ENCODE data around the gene ATOX1. TPM values are rescaled to one million over a fixed set of nuclear protein-coding genes. Genes with fewer than 3 reads are reported as not detected.

The ATOX1 gene, protein sequence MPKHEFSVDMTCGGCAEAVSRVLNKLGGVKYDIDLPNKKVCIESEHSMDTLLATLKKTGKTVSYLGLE
- 143 TPM for polyA plus RNA-seq (2013, experiment 1 of 2)
- 143 TPM for polyA plus RNA-seq (2013, experiment 2 of 2)

DNA sequence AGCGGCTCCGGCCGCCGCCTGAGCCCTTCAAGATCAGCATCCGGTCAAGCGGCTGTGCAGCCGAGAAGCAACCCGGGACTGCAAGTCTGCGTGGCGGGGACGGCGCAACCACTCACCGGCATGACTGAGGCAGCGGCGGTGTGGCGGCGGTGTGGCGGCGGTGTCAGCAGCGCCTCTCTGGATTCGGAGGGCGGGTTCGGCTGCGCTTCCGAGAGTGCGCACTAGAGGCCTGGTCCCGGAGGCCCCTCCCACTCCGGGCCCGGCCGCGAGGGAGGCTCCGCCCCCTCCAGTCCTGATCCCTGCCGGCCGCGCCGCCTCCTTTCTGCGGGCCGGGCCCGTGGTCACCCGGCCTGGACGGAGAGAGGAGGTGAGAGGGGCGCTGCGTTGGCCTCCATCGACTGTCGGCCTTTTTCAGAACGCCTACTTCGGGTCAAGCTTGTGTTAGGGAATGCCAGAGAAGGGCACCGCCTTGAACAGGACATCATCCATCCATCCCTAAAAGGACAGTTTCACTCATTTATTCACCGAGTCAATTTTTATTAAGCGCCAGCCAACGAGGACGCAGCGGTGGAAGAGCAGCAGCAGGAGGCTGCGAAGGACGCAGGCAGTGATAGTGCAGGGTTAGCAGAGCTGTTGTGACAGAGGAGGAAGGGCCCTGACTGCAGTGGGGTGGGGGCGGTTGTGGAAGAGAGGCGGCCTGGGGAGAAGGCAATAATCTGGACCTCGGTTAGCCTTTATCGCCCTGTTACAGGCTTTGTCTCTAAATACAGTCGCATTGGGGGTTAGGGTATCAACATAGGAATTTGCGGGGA is at the start of gene ATOX1:
Gene ATOX1, minus strand, starts transcription at position 202 of the 812 bp plus-strand sequence. Its CDS starts 80 bp downstream, at position 122.
- peak within 1 kb of the TSS; percentile 49 for H3K27ac ChIP-seq (ENCODE audit: low read depth, low read length)
- H3K36me3 ChIP-seq (ENCODE audit: control insufficient read depth, insufficient read depth, low read length): no peaks in the 10 kb centered on the region
- no CpG with 5 or more reads among the region's 61 CpGs for WGBS (ENCODE audit: extremely low coverage, insufficient coverage, low lambda C conversion rate)
- H3K4me2 ChIP-seq (ENCODE audit: low read length): peak within 1 kb of the TSS; percentile 87
- H3K56ac ChIP-seq (ENCODE audit: low read length): peak within 1 kb of the TSS; percentile 94
- no peak within 1 kb of the TSS for H2BK15ac ChIP-seq (replicated peaks; ENCODE audit: low read depth)
- peak; percentile 95 for DNase-seq
- peaks cover 1% of the 10 kb centered on the region for H3K79me2 ChIP-seq (ENCODE audit: control insufficient read depth, insufficient read depth, low read length)
- peak within 1 kb of the TSS; percentile 95 for H3K9ac ChIP-seq (ENCODE audit: low read length)
- no peak within 1 kb of the TSS for H4K5ac ChIP-seq (ENCODE audit: low read length)
- peak within 1 kb of the TSS; percentile 20 for H3K18ac ChIP-seq (ENCODE audit: low read length)
- H2BK5ac ChIP-seq (ENCODE audit: low read length): no peak within 1 kb of the TSS
- H3K4me1 ChIP-seq (ENCODE audit: control insufficient read depth, low read depth, low read length): peaks cover 9% of the 10 kb centered on the region
- H3K4me3 ChIP-seq (ENCODE audit: low read length): peak within 1 kb of the TSS; percentile 94
- no peaks in the 10 kb centered on the region for H3K27me3 ChIP-seq (ENCODE audit: insufficient read depth, low read length, poor library complexity)
- H3K4ac ChIP-seq (ENCODE audit: low read depth, low read length): no peak within 1 kb of the TSS
- no peak within 1 kb of the TSS for H2BK120ac ChIP-seq (ENCODE audit: low read depth, low read length)
- H3K79me1 ChIP-seq (ENCODE audit: low read length): peaks cover 3% of the 10 kb centered on the region
- no peak within 1 kb of the TSS for H2AK5ac ChIP-seq (ENCODE audit: low read length)
- H4K8ac ChIP-seq (ENCODE audit: low read depth, low read length): peak within 1 kb of the TSS; percentile 91
- H3K23ac ChIP-seq (ENCODE audit: low read length): peak within 1 kb of the TSS; percentile 37

GRCh38 chr5:151805414-151806223 is 47.2 kb upstream of the ATOX1 start:
- no peaks in the 10 kb centered on the region for H3K4me1 ChIP-seq (ENCODE audit: control insufficient read depth, low read depth, low read length)
- H3K79me2 ChIP-seq (ENCODE audit: control insufficient read depth, insufficient read depth, low read length): peaks cover 11% of the 10 kb centered on the region
- H4K8ac ChIP-seq (ENCODE audit: low read depth, low read length): no peak overlapping the region
- H3K4ac ChIP-seq (ENCODE audit: low read depth, low read length): no peak overlapping the region
- H2BK120ac ChIP-seq (ENCODE audit: low read depth, low read length): no peak overlapping the region
- H3K79me1 ChIP-seq (ENCODE audit: low read length): peaks cover 10% of the 10 kb centered on the region
- peaks cover 11% of the 10 kb centered on the region for H3K36me3 ChIP-seq (ENCODE audit: control insufficient read depth, insufficient read depth, low read length)
- H3K27me3 ChIP-seq (ENCODE audit: insufficient read depth, low read length, poor library complexity): no peaks in the 10 kb centered on the region
- no peak overlapping the region for H2BK15ac ChIP-seq (replicated peaks; ENCODE audit: low read depth)
- DNase-seq: no peak
- H3K9ac ChIP-seq (ENCODE audit: low read length): no peak overlapping the region
- H2AK5ac ChIP-seq (ENCODE audit: low read length): no peak overlapping the region
- no peak overlapping the region for H3K23ac ChIP-seq (ENCODE audit: low read length)
- no peak overlapping the region for H3K4me2 ChIP-seq (ENCODE audit: low read length)
- no peak overlapping the region for H3K4me3 ChIP-seq (ENCODE audit: low read length)
- no peak overlapping the region for H3K56ac ChIP-seq (ENCODE audit: low read length)
- H4K5ac ChIP-seq (ENCODE audit: low read length): no peak overlapping the region
- no peak overlapping the region for H3K27ac ChIP-seq (ENCODE audit: low read depth, low read length)
- H3K18ac ChIP-seq (ENCODE audit: low read length): no peak overlapping the region
- no peak overlapping the region for H2BK5ac ChIP-seq (ENCODE audit: low read length)
- WGBS (ENCODE audit: extremely low coverage, insufficient coverage, low lambda C conversion rate): no CpG with 5 or more reads among the region's 3 CpGs

DNA sequence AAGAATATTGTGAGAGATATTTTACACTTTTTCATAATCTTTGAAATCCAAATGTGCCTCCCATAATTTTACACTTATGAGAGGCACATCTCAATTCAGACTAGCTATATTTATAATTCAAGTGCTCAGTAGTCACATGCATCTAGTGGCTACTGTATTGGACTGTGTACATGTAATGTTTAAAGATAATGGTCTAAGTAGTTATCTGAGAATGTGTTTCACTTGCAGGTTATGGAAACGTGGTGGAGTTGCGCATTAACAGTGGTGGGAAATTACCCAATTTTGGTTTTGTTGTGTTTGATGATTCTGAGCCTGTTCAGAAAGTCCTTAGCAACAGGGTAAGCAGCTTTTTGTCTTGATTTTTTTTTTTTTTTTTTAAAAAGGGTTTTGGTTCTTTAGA is 42.1 kb upstream of the ATOX1 start:
- H3K79me2 ChIP-seq (ENCODE audit: control insufficient read depth, insufficient read depth, low read length): peaks cover 25% of the 10 kb centered on the region
- DNase-seq: no peak
- no peak overlapping the region for H3K9ac ChIP-seq (ENCODE audit: low read length)
- H3K4me1 ChIP-seq (ENCODE audit: control insufficient read depth, low read depth, low read length): no peaks in the 10 kb centered on the region
- no CpG with 5 or more reads among the region's 2 CpGs for WGBS (ENCODE audit: extremely low coverage, insufficient coverage, low lambda C conversion rate)
- H3K23ac ChIP-seq (ENCODE audit: low read length): no peak overlapping the region
- H2BK120ac ChIP-seq (ENCODE audit: low read depth, low read length): no peak overlapping the region
- no peak overlapping the region for H3K18ac ChIP-seq (ENCODE audit: low read length)
- H3K4me2 ChIP-seq (ENCODE audit: low read length): no peak overlapping the region
- H3K27ac ChIP-seq (ENCODE audit: low read depth, low read length): no peak overlapping the region
- no peak overlapping the region for H3K56ac ChIP-seq (ENCODE audit: low read length)
- H3K4ac ChIP-seq (ENCODE audit: low read depth, low read length): no peak overlapping the region
- H3K27me3 ChIP-seq (ENCODE audit: insufficient read depth, low read length, poor library complexity): no peaks in the 10 kb centered on the region
- peaks cover 20% of the 10 kb centered on the region for H3K36me3 ChIP-seq (ENCODE audit: control insufficient read depth, insufficient read depth, low read length)
- no peak overlapping the region for H4K8ac ChIP-seq (ENCODE audit: low read depth, low read length)
- H3K4me3 ChIP-seq (ENCODE audit: low read length): no peak overlapping the region
- H2BK15ac ChIP-seq (replicated peaks; ENCODE audit: low read depth): no peak overlapping the region
- H4K5ac ChIP-seq (ENCODE audit: low read length): no peak overlapping the region
- no peak overlapping the region for H2AK5ac ChIP-seq (ENCODE audit: low read length)
- no peak overlapping the region for H2BK5ac ChIP-seq (ENCODE audit: low read length)
- H3K79me1 ChIP-seq (ENCODE audit: low read length): peaks cover 16% of the 10 kb centered on the region

GRCh38 chr5:151799407-151799806 is 41.0 kb upstream of the ATOX1 start:
- Histone ChIP-seq H2BK5ac (ENCODE audit: low read length) (no peak overlapping the region), H3K4me2 (ENCODE audit: low read length) (no peak overlapping the region), H3K27ac (ENCODE audit: low read depth, low read length) (no peak overlapping the region), H3K56ac (ENCODE audit: low read length) (no peak overlapping the region), H3K79me1 (ENCODE audit: low read length) (peaks cover 16% of the 10 kb centered on the region), H3K4ac (ENCODE audit: low read depth, low read length) (no peak overlapping the region), H3K79me2 (ENCODE audit: control insufficient read depth, insufficient read depth, low read length) (peaks cover 28% of the 10 kb centered on the region), H4K8ac (ENCODE audit: low read depth, low read length) (no peak overlapping the region), H2AK5ac (ENCODE audit: low read length) (no peak overlapping the region), H3K9ac (ENCODE audit: low read length) (no peak overlapping the region), H2BK120ac (ENCODE audit: low read depth, low read length) (no peak overlapping the region), H3K18ac (ENCODE audit: low read length) (no peak overlapping the region), H3K4me3 (ENCODE audit: low read length) (no peak overlapping the region), H3K27me3 (ENCODE audit: insufficient read depth, low read length, poor library complexity) (no peaks in the 10 kb centered on the region), H4K5ac (ENCODE audit: low read length) (no peak overlapping the region), H3K4me1 (ENCODE audit: control insufficient read depth, low read depth, low read length) (no peaks in the 10 kb centered on the region), H3K23ac (ENCODE audit: low read length) (no peak overlapping the region), H2BK15ac (replicated peaks; ENCODE audit: low read depth) (no peak overlapping the region), H3K36me3 (ENCODE audit: control insufficient read depth, insufficient read depth, low read length) (peaks cover 21% of the 10 kb centered on the region)
- WGBS (ENCODE audit: extremely low coverage, insufficient coverage, low lambda C conversion rate): 100% methylated on average over 1 of the region's 3 CpGs
- no peak for DNase-seq

DNA sequence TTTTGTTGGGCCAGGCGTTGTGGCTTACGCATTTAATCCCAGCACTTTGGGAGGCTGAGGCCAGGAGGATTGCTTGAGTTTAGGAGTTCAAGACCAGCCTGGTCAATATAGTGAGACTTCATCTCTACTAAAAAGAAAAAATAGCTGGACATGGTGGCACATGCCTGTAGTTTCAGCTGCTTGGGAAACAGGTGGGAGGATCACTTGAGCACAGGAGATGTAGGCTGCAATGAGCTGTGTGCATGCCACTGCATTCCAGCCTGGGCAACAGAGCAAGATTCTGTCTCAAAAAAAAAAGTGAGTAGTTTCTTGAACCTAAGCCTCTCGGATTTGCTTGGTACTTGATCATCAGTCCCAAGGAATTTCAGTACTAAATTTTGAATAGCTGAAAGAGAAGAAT is 40.2 kb upstream of the ATOX1 start:
- no peak overlapping the region for H2AK5ac ChIP-seq (ENCODE audit: low read length)
- H3K23ac ChIP-seq (ENCODE audit: low read length): no peak overlapping the region
- no peak overlapping the region for H3K18ac ChIP-seq (ENCODE audit: low read length)
- WGBS (ENCODE audit: extremely low coverage, insufficient coverage, low lambda C conversion rate): no CpG with 5 or more reads among the region's 3 CpGs
- no peaks in the 10 kb centered on the region for H3K4me1 ChIP-seq (ENCODE audit: control insufficient read depth, low read depth, low read length)
- no peak overlapping the region for H3K27ac ChIP-seq (ENCODE audit: low read depth, low read length)
- H2BK120ac ChIP-seq (ENCODE audit: low read depth, low read length): no peak overlapping the region
- H3K56ac ChIP-seq (ENCODE audit: low read length): no peak overlapping the region
- H3K36me3 ChIP-seq (ENCODE audit: control insufficient read depth, insufficient read depth, low read length): peaks cover 21% of the 10 kb centered on the region
- H3K4me2 ChIP-seq (ENCODE audit: low read length): no peak overlapping the region
- no peaks in the 10 kb centered on the region for H3K27me3 ChIP-seq (ENCODE audit: insufficient read depth, low read length, poor library complexity)
- no peak overlapping the region for H3K9ac ChIP-seq (ENCODE audit: low read length)
- no peak for DNase-seq
- peaks cover 18% of the 10 kb centered on the region for H3K79me1 ChIP-seq (ENCODE audit: low read length)
- H3K79me2 ChIP-seq (ENCODE audit: control insufficient read depth, insufficient read depth, low read length): peaks cover 31% of the 10 kb centered on the region
- no peak overlapping the region for H4K8ac ChIP-seq (ENCODE audit: low read depth, low read length)
- H2BK5ac ChIP-seq (ENCODE audit: low read length): no peak overlapping the region
- no peak overlapping the region for H3K4ac ChIP-seq (ENCODE audit: low read depth, low read length)
- H3K4me3 ChIP-seq (ENCODE audit: low read length): no peak overlapping the region
- H2BK15ac ChIP-seq (replicated peaks; ENCODE audit: low read depth): no peak overlapping the region
- no peak overlapping the region for H4K5ac ChIP-seq (ENCODE audit: low read length)

Measured in mesendoderm (in vitro differentiated cells).